Fibroblast of villous mesenchyme (primary cell): ENCODE measurements around the gene RAD51B. TPM values are rescaled to one million over a fixed set of nuclear protein-coding genes. Genes with fewer than 3 reads are reported as not detected.

ENCODE experiments used
- DNase-seq: peaks from one replicate; pipeline ENCODE4 v3.0.0-alpha.2; 2010; ENCODE audit warnings: low read depth
- H3K4me3 ChIP-seq: 2 replicates; pipeline ENCODE4 v1.5.1; 2011; ENCODE audit warnings: low read depth, mild to moderate bottlenecking, low read length
- CTCF ChIP-seq: IDR thresholded peaks from 2 replicates; pipeline ENCODE4 v1.5.1; 2012; ENCODE audit warnings: low read depth, mild to moderate bottlenecking, low read length; ENCODE audit not compliant: insufficient read depth
- total RNA-seq: library from RNA; depleted of rRNA; stranded (reverse); fragments of >200 nt; gene quantifications from 2 replicates; pipeline ENCODE4 v1.2.3, GENCODE V29; 2012

Gene RAD51B
- total RNA-seq, 1 donor: 22.0 TPM

- DNase-seq: no peak
- no peak for TF ChIP-seq CTCF
- H3K4me3 ChIP-seq: no peak overlapping the region
Measured at GRCh38 chr14:68190032-68190431, 370.5 kb downstream of the RAD51B start.

- DNase-seq: peak; percentile 47
- no peak for TF ChIP-seq CTCF
- H3K4me3 ChIP-seq: no peak overlapping the region
Measured at GRCh38 chr14:68191567-68192321, 372.2 kb downstream of the RAD51B start.

- no peak for DNase-seq
- H3K4me3 ChIP-seq: no peak overlapping the region
- no peak for TF ChIP-seq CTCF
Measured at GRCh38 chr14:68192935-68193334, 373.4 kb downstream of the RAD51B start.

GRCh38 chr14:68193970-68194681, 374.5 kb downstream of the RAD51B start:
- no peak for TF ChIP-seq CTCF
- H3K4me3 ChIP-seq: no peak overlapping the region
- peak; percentile 82 for DNase-seq

- DNase-seq: no peak
- H3K4me3 ChIP-seq: no peak overlapping the region
- TF ChIP-seq CTCF: no peak
Measured at GRCh38 chr14:68195126-68195525, 375.5 kb downstream of the RAD51B start.

GRCh38 chr14:68198713-68199495, 379.3 kb downstream of the RAD51B start:
- no peak overlapping the region for H3K4me3 ChIP-seq
- TF ChIP-seq CTCF: no peak
- DNase-seq: no peak
